HG02642 (cell line): ENCODE data around the gene IQCC.
A peak's percentile ranks its signal among the peaks of the same experiment; 100 is the strongest.

Source experiments
- ATAC-seq: cut with Tn5 transposase; IDR thresholded peaks from one replicate; pipeline ENCODE4 v1.9.1; 2021; ENCODE audit warnings: mild to moderate bottlenecking; ENCODE audit not compliant: unreplicated experiment, poor library complexity

Gene IQCC

GRCh38 chr1:32221980-32222755, 16.7 kb downstream of the IQCC start, which contains the start of the genes EIF3I and TMEM234:
Gene EIF3I (plus strand): TSS chr1:32222407. CDS start chr1:32222442, 35 bp downstream.
Gene TMEM234 (minus strand): TSS chr1:32222353. CDS start chr1:32222322, 31 bp downstream.
- peak; percentile 95 for ATAC-seq

- ATAC-seq, result no peak
Observed at GRCh38 chr1:32223683-32224082, 18.2 kb downstream of the IQCC start.

- no peak for ATAC-seq
Observed at GRCh38 chr1:32224285-32224684, 18.8 kb downstream of the IQCC start.

- ATAC-seq, result no peak
Observed at GRCh38 chr1:32228771-32229170, 23.3 kb downstream of the IQCC start.

GRCh38 chr1:32231843-32232432, 26.5 kb downstream of the IQCC start:
- ATAC-seq, result no peak

GRCh38 chr1:32232558-32233304, 27.3 kb downstream of the IQCC start:
- ATAC-seq, result no peak

GRCh38 chr1:32234792-32235191, 29.3 kb downstream of the IQCC start:
- ATAC-seq, result no peak

- no peak for ATAC-seq
Observed at GRCh38 chr1:32239337-32239736, 33.9 kb downstream of the IQCC start.

- no peak for ATAC-seq
Observed at GRCh38 chr1:32239790-32240139, 34.3 kb downstream of the IQCC start.

- ATAC-seq, result peak; percentile 32
Observed at GRCh38 chr1:32240140-32240951, 34.9 kb downstream of the IQCC start.

- peak; percentile 42 for ATAC-seq
Observed at GRCh38 chr1:32241001-32241763, 35.7 kb downstream of the IQCC start.

GRCh38 chr1:32242341-32242851, 36.9 kb downstream of the IQCC start:
- ATAC-seq, result no peak

- ATAC-seq, result no peak
Observed at GRCh38 chr1:32246888-32247273, 41.4 kb downstream of the IQCC start, which contains the start of gene FAM167B. Gene FAM167B (plus strand): TSS chr1:32247222. CDS start chr1:32247422, 200 bp downstream.

GRCh38 chr1:32247452-32247851, 42.0 kb downstream of the IQCC start:
- ATAC-seq, result no peak

GRCh38 chr1:32247983-32248889, 42.8 kb downstream of the IQCC start:
- peak; percentile 43 for ATAC-seq

GRCh38 chr1:32249831-32250525, 44.5 kb downstream of the IQCC start:
- peak; percentile 57 for ATAC-seq

GRCh38 chr1:32250893-32251716, 45.6 kb downstream of the IQCC start, which contains the start of gene LCK:
Gene LCK (plus strand): TSS chr1:32251265. CDS start chr1:32274330, 23,065 bp downstream.
- ATAC-seq, result no peak
